ENCODE data around the gene ATXN1. TPM values are rescaled to one million over a fixed set of nuclear protein-coding genes. Genes with fewer than 3 reads are reported as not detected.

Gene ATXN1
- polyA plus RNA-seq, 1 of the 3 experiments (the other 2 are of a cell fraction): 7.9 TPM

- H4K20me1 ChIP-seq (ENCODE audit: insufficient read depth): no peaks in the 10 kb centered on the region
- WGBS (ENCODE audit: low lambda C conversion rate): 95% methylated on average over 7 of the region's 7 CpGs
- 0 out of 4 replicates have a peak overlapping the region, but pooled peaks of 1 of the 2 experiments have one; percentile 98 for H3K27ac ChIP-seq (ENCODE audit: low read depth in 2 of 2, low read length in 1 of 2)
- peaks cover 4 to 12% of the 10 kb centered on the region in 2 experiments for H3K36me3 ChIP-seq (replicated peaks in 1 of 2; ENCODE audit: control insufficient read depth in 1 of 2, insufficient read depth in 2 of 2, low read length in 1 of 2)
- no peak overlapping the region for H3K4me3 ChIP-seq (ENCODE audit: low read depth in 2 of 2, low read length in 1 of 2)
- TF ChIP-seq, protein P1, sequence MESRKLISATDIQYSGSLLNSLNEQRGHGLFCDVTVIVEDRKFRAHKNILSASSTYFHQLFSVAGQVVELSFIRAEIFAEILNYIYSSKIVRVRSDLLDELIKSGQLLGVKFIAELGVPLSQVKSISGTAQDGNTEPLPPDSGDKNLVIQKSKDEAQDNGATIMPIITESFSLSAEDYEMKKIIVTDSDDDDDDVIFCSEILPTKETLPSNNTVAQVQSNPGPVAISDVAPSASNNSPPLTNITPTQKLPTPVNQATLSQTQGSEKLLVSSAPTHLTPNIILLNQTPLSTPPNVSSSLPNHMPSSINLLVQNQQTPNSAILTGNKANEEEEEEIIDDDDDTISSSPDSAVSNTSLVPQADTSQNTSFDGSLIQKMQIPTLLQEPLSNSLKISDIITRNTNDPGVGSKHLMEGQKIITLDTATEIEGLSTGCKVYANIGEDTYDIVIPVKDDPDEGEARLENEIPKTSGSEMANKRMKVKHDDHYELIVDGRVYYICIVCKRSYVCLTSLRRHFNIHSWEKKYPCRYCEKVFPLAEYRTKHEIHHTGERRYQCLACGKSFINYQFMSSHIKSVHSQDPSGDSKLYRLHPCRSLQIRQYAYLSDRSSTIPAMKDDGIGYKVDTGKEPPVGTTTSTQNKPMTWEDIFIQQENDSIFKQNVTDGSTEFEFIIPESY (IDR thresholded peaks at IDR 0.05; ENCODE audit: borderline replicate concordance, low read depth): no peak
- no peak for TF ChIP-seq YY1 (IDR thresholded peaks at IDR 0.05; ENCODE audit: low read depth)
- no peak for TF ChIP-seq RFX5 (IDR thresholded peaks at IDR 0.05; ENCODE audit: low read length)
- TF ChIP-seq TCF12 (IDR thresholded peaks at IDR 0.05): no peak
- TF ChIP-seq IRF3 (IDR thresholded peaks at IDR 0.05; ENCODE audit: low read depth, low read length): no peak
- no peak overlapping the region for H3K9ac ChIP-seq
- H3K9me2 ChIP-seq: no peaks in the 10 kb centered on the region
- peaks cover 15% of the 10 kb centered on the region for H3F3A ChIP-seq (replicated peaks; ENCODE audit: insufficient read depth)
- POLR2A ChIA-PET: no interaction called here
- peaks cover 4 to 8% of the 10 kb centered on the region in 2 experiments; a peak in 2 of 4 replicates for H3K4me1 ChIP-seq (ENCODE audit: control insufficient read depth in 1 of 2, insufficient read depth in 2 of 2, low read depth in 1 of 2, low read length in 1 of 2)
- CTCF ChIA-PET: interaction anchor here (3.1 kb wide), 1 partner anchor 9 kb away, joined by 17 read pairs; no protein-coding TSS in a partner anchor
- H3K27me3 ChIP-seq (ENCODE audit: insufficient read depth): no peaks in the 10 kb centered on the region
- no peak overlapping the region for H3K4me2 ChIP-seq
- no peak for DNase-seq
- H3K9me3 ChIP-seq: no peaks in the 10 kb centered on the region
- H2AFZ ChIP-seq (ENCODE audit: low read depth): no peak overlapping the region
- H3K79me2 ChIP-seq (ENCODE audit: insufficient read depth): peaks cover 17% of the 10 kb centered on the region; the same call in 1 of the 2 replicates
Observed at GRCh38 chr6:16521528-16521927, 239.7 kb downstream of the ATXN1 start.

- H2AFZ ChIP-seq (ENCODE audit: low read depth): no peak overlapping the region
- 88% methylated on average over 9 of the region's 9 CpGs for WGBS (ENCODE audit: low lambda C conversion rate)
- CTCF ChIA-PET: interaction anchor here (1.0 kb wide), 1 partner anchor 8 kb away, joined by 6 read pairs; no protein-coding TSS in a partner anchor
Observed at GRCh38 chr6:16519265-16520242, 241.7 kb downstream of the ATXN1 start.

More at GRCh38 chr6:16519265-16520242, 241.7 kb downstream of the ATXN1 start:
- Histone ChIP-seq H3F3A (replicated peaks; ENCODE audit: insufficient read depth) (peaks cover 8% of the 10 kb centered on the region), H3K4me1 (ENCODE audit: control insufficient read depth in 1 of 2, insufficient read depth in 2 of 2, low read depth in 1 of 2, low read length in 1 of 2) (peaks cover 4 to 8% of the 10 kb centered on the region in 2 experiments; a peak in 2 of 4 replicates), H3K9me3 (no peaks in the 10 kb centered on the region), H3K36me3 (replicated peaks in 1 of 2; ENCODE audit: control insufficient read depth in 1 of 2, insufficient read depth in 2 of 2, low read length in 1 of 2) (peaks cover 8 to 12% of the 10 kb centered on the region in 2 experiments), H3K4me2 (no peak overlapping the region), H3K79me2 (ENCODE audit: insufficient read depth) (peaks cover 2% of the 10 kb centered on the region; the same call in 1 of the 2 replicates), H3K4me3 (ENCODE audit: low read depth in 2 of 2, low read length in 1 of 2) (no peak overlapping the region), H4K20me1 (ENCODE audit: insufficient read depth) (no peaks in the 10 kb centered on the region), H3K9ac (no peak overlapping the region), H3K27me3 (ENCODE audit: insufficient read depth) (no peaks in the 10 kb centered on the region), H3K27ac (ENCODE audit: low read depth in 2 of 2, low read length in 1 of 2) (no peak overlapping the region), H3K9me2 (no peaks in the 10 kb centered on the region)
- DNase-seq: peak; percentile 11
- TF ChIP-seq NFIC (IDR thresholded peaks at IDR 0.05; ENCODE audit: borderline replicate concordance) (no peak), MXI1 (IDR thresholded peaks at IDR 0.05; ENCODE audit: low read depth, low read length) (no peak), REST (IDR thresholded peaks at IDR 0.05; ENCODE audit: low read depth, low read length) (no peak)
- TF ChIP-seq, protein P2, sequence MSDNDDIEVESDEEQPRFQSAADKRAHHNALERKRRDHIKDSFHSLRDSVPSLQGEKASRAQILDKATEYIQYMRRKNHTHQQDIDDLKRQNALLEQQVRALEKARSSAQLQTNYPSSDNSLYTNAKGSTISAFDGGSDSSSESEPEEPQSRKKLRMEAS (IDR thresholded peaks at IDR 0.05; ENCODE audit: low read depth): no peak
- POLR2A ChIA-PET: no interaction called here

All from SK-N-SH (cell line).